ENCODE results near the gene CAPN13.

- TF ChIP-seq EZH2phosphoT487 (IDR thresholded peaks at IDR 0.05), result no peak
- TF ChIP-seq, protein P1, sequence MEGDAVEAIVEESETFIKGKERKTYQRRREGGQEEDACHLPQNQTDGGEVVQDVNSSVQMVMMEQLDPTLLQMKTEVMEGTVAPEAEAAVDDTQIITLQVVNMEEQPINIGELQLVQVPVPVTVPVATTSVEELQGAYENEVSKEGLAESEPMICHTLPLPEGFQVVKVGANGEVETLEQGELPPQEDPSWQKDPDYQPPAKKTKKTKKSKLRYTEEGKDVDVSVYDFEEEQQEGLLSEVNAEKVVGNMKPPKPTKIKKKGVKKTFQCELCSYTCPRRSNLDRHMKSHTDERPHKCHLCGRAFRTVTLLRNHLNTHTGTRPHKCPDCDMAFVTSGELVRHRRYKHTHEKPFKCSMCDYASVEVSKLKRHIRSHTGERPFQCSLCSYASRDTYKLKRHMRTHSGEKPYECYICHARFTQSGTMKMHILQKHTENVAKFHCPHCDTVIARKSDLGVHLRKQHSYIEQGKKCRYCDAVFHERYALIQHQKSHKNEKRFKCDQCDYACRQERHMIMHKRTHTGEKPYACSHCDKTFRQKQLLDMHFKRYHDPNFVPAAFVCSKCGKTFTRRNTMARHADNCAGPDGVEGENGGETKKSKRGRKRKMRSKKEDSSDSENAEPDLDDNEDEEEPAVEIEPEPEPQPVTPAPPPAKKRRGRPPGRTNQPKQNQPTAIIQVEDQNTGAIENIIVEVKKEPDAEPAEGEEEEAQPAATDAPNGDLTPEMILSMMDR (IDR thresholded peaks at IDR 0.05), result no peak
These were observed 50.3 kb downstream of the CAPN13 start for GRCh38 chr2:30756971-30757370.
